EL (cell line): Measurements from ENCODE around the gene MAP1LC3B2.

Experiments
- DNase-seq: peaks from one replicate; pipeline ENCODE4 v3.0.0-alpha.2; 2016

MAP1LC3B2 gene

GRCh38 chr12:116616536-116617248, 57.5 kb downstream of the MAP1LC3B2 start:
- DNase-seq = no peak

GRCh38 chr12:116619246-116619645, 60.1 kb downstream of the MAP1LC3B2 start:
- no peak for DNase-seq

GRCh38 chr12:116620124-116620491, 60.9 kb downstream of the MAP1LC3B2 start:
- no peak for DNase-seq

GRCh38 chr12:116620492-116621191, 61.5 kb downstream of the MAP1LC3B2 start:
- DNase-seq = no peak

- DNase-seq = no peak
These were observed 62.0 kb downstream of the MAP1LC3B2 start for GRCh38 chr12:116621194-116621593.

GRCh38 chr12:116624516-116624915, 65.3 kb downstream of the MAP1LC3B2 start:
- no peak for DNase-seq

GRCh38 chr12:116626153-116626552, 67.0 kb downstream of the MAP1LC3B2 start:
- DNase-seq = no peak
